Measurements from ENCODE around the gene RNF2. TPM values are rescaled to one million over a fixed set of nuclear protein-coding genes. Genes with fewer than 3 reads are reported as not detected.
A peak's percentile ranks its signal among the peaks of the same experiment; 100 is the strongest.

RNF2 gene
- total and polyA plus RNA-seq, 2 of the 13 experiments (the other 11 are each of a cell fraction or from before 2014, with no cell fraction given), result 19.3 to 21.7 TPM

GRCh38 chr1:185044981-185045813 lies at the start of gene RNF2 (continued):
- no peak for TF ChIP-seq ATF5 (CRISPR knock-in tag; IDR thresholded peaks at IDR 0.05; ENCODE audit: low read depth)
- peak; percentile 34; the same call in 1 of the 2 replicates for TF ChIP-seq FOSL2 (CRISPR knock-in tag; IDR thresholded peaks at IDR 0.05)
- peak; percentile 20; the same call in 1 of the 2 replicates for TF ChIP-seq IRX3 (CRISPR knock-in tag; IDR thresholded peaks at IDR 0.05; ENCODE audit: borderline replicate concordance, low read depth)
- TF ChIP-seq IRF2 (CRISPR knock-in tag; IDR thresholded peaks at IDR 0.05), result peak; percentile 69; the same call in 1 of the 2 replicates
- TF ChIP-seq RFX5 (IDR thresholded peaks at IDR 0.05; ENCODE audit: low read depth, low read length), result no peak
- TF ChIP-seq HINFP (CRISPR knock-in tag; IDR thresholded peaks at IDR 0.05; ENCODE audit: low read depth), result 0 out of 2 replicates have a peak, but pooled peaks have one; percentile 41
- TF ChIP-seq MED13 (CRISPR knock-in tag; IDR thresholded peaks at IDR 0.05), result no peak
- TF ChIP-seq ZNF503 (CRISPR knock-in tag; IDR thresholded peaks at IDR 0.05), result no peak; the same call in 1 of the 2 replicates
- TF ChIP-seq CBX2 (IDR thresholded peaks at IDR 0.05; ENCODE audit: low read depth, low read length), result no peak
- no peak for TF ChIP-seq CBX2 (CRISPR knock-in tag; IDR thresholded peaks at IDR 0.05; ENCODE audit: low read depth)
- no peak for TF ChIP-seq TCF7L2 (IDR thresholded peaks at IDR 0.05; ENCODE audit: low read depth, low read length)
- no peak for TF ChIP-seq CBX1 (IDR thresholded peaks at IDR 0.05; ENCODE audit: low read depth)
- no peak for TF ChIP-seq CREM (IDR thresholded peaks at IDR 0.05)
- no peak for TF ChIP-seq CREM (CRISPR knock-in tag; IDR thresholded peaks at IDR 0.05)
- no peak for TF ChIP-seq SOX13 (IDR thresholded peaks at IDR 0.05)
- peak in 1 of 2 experiments; percentile 18; a peak in 1 of 4 replicates for TF ChIP-seq SOX13 (CRISPR knock-in tag; conservative IDR thresholded peaks at IDR 0.05 in 1 of 2, IDR thresholded peaks at IDR 0.05 in 1 of 2)
- TF ChIP-seq PRDM4 (CRISPR knock-in tag; IDR thresholded peaks at IDR 0.05; ENCODE audit: borderline replicate concordance), result no peak
- TF ChIP-seq ZNF724P (CRISPR knock-in tag; IDR thresholded peaks at IDR 0.05; ENCODE audit: borderline replicate concordance), result 0 out of 2 replicates have a peak, but pooled peaks have one; percentile 43
- TF ChIP-seq ZNF121 (CRISPR knock-in tag; IDR thresholded peaks at IDR 0.05), result no peak; the same call in 1 of the 2 replicates
- peak; percentile 93 for TF ChIP-seq MAX (IDR thresholded peaks at IDR 0.05)
- TF ChIP-seq ZNF343 (CRISPR knock-in tag; IDR thresholded peaks at IDR 0.05), result no peak
- TF ChIP-seq MYPOP (CRISPR knock-in tag; IDR thresholded peaks at IDR 0.05), result no peak

Measured in HepG2 (cell line).